Motor neuron (in vitro differentiated cells): ENCODE measurements around the gene EIF1AD. TPM values are rescaled to one million over a fixed set of nuclear protein-coding genes. Genes with fewer than 3 reads are reported as not detected.
A peak's percentile ranks its signal among the peaks of the same experiment; 100 is the strongest.

Source experiments
- ATAC-seq, 8 experiments: fragments of 200-7000 bp; cut with Tn5 transposase; replicated peaks in 6 of 8; 2 replicates each; pipeline ENCODE4 v1.8.0; 2021; ENCODE audit warnings: mild to moderate bottlenecking in 8 of 8, moderate library complexity in 8 of 8
- H3K27ac ChIP-seq, 2 donors: fragments of 250-450 bp; sonication (Bioruptor Pico); 2 replicates each; pipeline ENCODE4 v1.9.0; 2021; ENCODE audit warnings: antibody characterized with exemption in 2 of 2, mild to moderate bottlenecking in 2 of 2, moderate library complexity in 1 of 2
- H3K4me1 ChIP-seq, 2 donors: fragments of 250-450 bp; sonication (Bioruptor Pico); replicated peaks in 1 of 2; 2 replicates each; pipeline ENCODE4 v1.6.1; 2021; ENCODE audit warnings: antibody characterized with exemption in 2 of 2, mild to moderate bottlenecking in 2 of 2, moderate library complexity in 1 of 2
- H3K4me3 ChIP-seq, 5 donors: fragments of 250-450 bp; sonication (Bioruptor Pico); 2 replicates each; pipeline ENCODE4 v1.9.0; 2021; ENCODE audit warnings: antibody characterized with exemption in 5 of 5, mild to moderate bottlenecking in 5 of 5, moderate library complexity in 4 of 5
- WGBS, 10 experiments: fragments of 450-650 bp; shearing (Covaris generic); methylation state at CpG; one replicate each; pipeline ENCODE4 v1.0.0; 2022; 5-methylcytosine and 5-hydroxymethylcytosine counted together
- in situ Hi-C, 9 experiments: fragments of 400-800 bp; cut with MboI; loops; one replicate each; pipeline ENCODE4 v1.15.0; 2021; ENCODE audit warnings: low sequenced_read_pairs in 9 of 9, low pct_unique_long_range_greater_than_20kb in 2 of 9; ENCODE audit not compliant: unreplicated experiment in 9 of 9
- total RNA-seq, 8 experiments: library from RNA; unstranded; fragments of 300-600 nt; gene quantifications; 2 replicates each; pipeline versions ENCODE4 v1.2.3 to v1.2.4, GENCODE V29; 2022

Gene EIF1AD
- total RNA-seq, 8 experiments from 2014 or later = 28.6 to 36.9 (median 32.0) TPM

DNA sequence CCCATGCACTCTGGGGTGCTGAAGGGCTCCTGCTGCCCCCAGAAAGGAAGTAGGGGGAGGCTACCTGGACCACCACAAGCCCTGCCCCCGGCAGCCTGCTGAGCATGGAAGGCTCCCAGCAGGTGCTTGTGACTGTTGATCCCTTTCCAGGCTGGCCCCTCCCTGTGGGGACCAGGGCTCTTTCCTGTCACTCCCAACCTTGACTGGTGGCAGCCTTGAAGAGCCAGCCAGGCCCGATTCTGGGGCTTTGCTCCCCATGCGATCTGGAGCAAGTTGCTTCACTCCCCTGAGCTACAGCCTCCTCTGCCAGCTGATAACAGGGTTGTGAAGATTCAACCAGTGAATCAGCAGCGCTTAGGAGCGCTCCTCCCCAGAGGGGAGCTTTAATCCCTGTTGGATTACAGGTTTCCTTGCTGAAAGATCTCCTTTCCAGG, 5.3 kb upstream of the EIF1AD start:
- ATAC-seq = no peak
- H3K4me1 ChIP-seq = peaks cover 5 to 9% of the 10 kb centered on the region in 2 donors
- 0 to 100% (median 77%) methylated on average over 1 to 3 of the region's 5 CpGs; no CpG with 5 or more reads in 6 of the 10 experiments for WGBS, 10 experiments
- no peak overlapping the region for H3K4me3 ChIP-seq
- H3K27ac ChIP-seq = no peak overlapping the region
- in situ Hi-C loops = no loop called here

DNA sequence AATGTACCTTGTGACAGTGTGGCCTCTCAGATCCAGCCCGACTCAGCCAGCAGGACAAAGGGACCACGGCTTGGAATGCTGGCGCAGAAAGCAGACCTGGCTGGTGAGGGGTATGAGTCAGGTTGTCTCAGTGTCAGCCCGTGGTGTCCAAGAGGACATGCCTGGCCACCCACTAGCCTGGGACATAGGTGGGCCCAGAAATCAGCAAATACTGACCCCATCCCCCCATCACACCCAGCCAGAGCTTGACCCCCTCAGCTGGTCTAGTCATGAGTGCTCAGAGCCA, 4.9 kb upstream of the EIF1AD start:
- WGBS, 10 experiments = 40% methylated on average over 1 of the region's 4 CpGs; no CpG with 5 or more reads in 9 of the 10 experiments
- Histone ChIP-seq H3K4me3 (no peak overlapping the region), H3K4me1 (peaks cover 5 to 9% of the 10 kb centered on the region in 2 donors), H3K27ac (no peak overlapping the region)
- ATAC-seq = no peak
- in situ Hi-C loops = no loop called here

DNA sequence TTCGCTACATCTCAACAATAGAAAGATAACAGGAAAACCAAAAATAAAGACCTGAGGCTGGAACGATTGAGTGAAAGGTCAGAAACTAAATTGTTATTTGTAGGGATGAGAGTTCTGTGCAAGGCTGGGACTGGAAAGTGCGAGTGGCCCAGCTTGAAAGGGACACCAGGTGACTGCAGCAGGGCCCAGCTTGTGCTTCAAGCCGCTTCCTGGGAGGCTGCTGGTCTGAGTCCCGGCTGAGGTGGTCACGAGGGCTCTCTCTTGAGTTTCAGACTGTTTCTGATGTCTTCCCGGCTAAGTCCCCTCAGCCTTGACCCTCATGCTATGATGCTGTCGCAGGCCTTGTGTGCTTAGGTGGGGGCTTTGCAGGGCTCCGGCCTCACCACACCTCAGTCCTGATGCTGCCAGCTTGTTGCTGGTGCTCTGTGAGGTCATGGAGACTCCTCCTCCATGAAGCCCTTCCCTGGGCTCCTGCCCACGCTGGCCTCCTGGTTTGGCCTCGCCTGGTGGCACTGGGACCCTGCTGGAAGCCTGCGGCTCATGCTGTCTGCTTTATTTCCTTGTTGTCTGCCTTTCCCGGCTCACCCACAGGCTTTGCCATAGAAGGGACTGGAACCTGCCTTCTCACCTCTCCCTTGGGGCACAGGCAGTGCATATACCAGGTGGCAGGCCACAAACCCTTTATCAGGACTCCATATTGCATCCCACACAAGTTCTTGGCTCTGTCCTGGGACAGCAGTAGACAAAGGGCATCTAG, 4.4 kb upstream of the EIF1AD start:
- in situ Hi-C loops = no loop called here
- H3K27ac ChIP-seq = no peak overlapping the region
- WGBS, 10 experiments = 76 to 100% (median 87%) methylated on average over 1 to 10 of the region's 13 CpGs; no CpG with 5 or more reads in 1 of the 10 experiments
- H3K4me1 ChIP-seq = peaks cover 5 to 9% of the 10 kb centered on the region in 2 donors
- no peak overlapping the region for H3K4me3 ChIP-seq
- ATAC-seq = no peak

GRCh38 chr11:66004186-66004585, 2.2 kb upstream of the EIF1AD start:
- peaks cover 8 to 14% of the 10 kb centered on the region in 2 donors for H3K4me1 ChIP-seq
- no peak overlapping the region for H3K27ac ChIP-seq
- H3K4me3 ChIP-seq = no peak overlapping the region
- WGBS, 10 experiments = 80 to 97% (median 90%) methylated on average over 1 to 4 of the region's 4 CpGs; no CpG with 5 or more reads in 7 of the 10 experiments
- ATAC-seq = no peak
- in situ Hi-C loops = no loop called here

- H3K4me3 ChIP-seq = peak overlapping the region; percentile 69 to 83 (median 75)
- H3K27ac ChIP-seq = peak overlapping the region; percentile 97 to 99
- in situ Hi-C loops = no loop called here
- no peak for ATAC-seq
- WGBS, 10 experiments = 33 to 100% (median 100%) methylated on average over 1 to 2 of the region's 6 CpGs; no CpG with 5 or more reads in 6 of the 10 experiments
- peaks cover 8 to 10% of the 10 kb centered on the region in 2 donors for H3K4me1 ChIP-seq
Measured at GRCh38 chr11:66003291-66003690, 1.3 kb upstream of the EIF1AD start.

- ATAC-seq = peak in 5 of 8 experiments; percentile 58 to 72 (median 62)
- 0% methylated on average over 1 to 6 of the region's 40 CpGs; no CpG with 5 or more reads in 4 of the 10 experiments for WGBS, 10 experiments
- Histone ChIP-seq H3K4me3 (peak overlapping the region; percentile 69 to 83 (median 75)), H3K27ac (peak overlapping the region; percentile 97 to 99), H3K4me1 (peaks cover 8 to 10% of the 10 kb centered on the region in 2 donors)
- in situ Hi-C loops = no loop called here
Measured at GRCh38 chr11:66002648-66003225, 780 bp upstream of the EIF1AD start.

- in situ Hi-C loops = loop anchor here in 4 of 9 experiments (25.0 kb wide), 2 partner anchors 110 to 285 kb away; partner anchors contain the start of genes KAT5 (in 3 of the 4), RNASEH2C (in 3 of the 4), CCDC85B (in 1 of the 4) and CTSW (in 1 of the 4)
- Histone ChIP-seq H3K27ac (no peak overlapping the region), H3K4me3 (no peak overlapping the region), H3K4me1 (peaks cover 3 to 6% of the 10 kb centered on the region in 2 donors)
- ATAC-seq = no peak
- WGBS, 10 experiments = 50 to 100% (median 100%) methylated on average over 1 to 2 of the region's 2 CpGs; no CpG with 5 or more reads in 2 of the 10 experiments
Measured at GRCh38 chr11:65997286-65997685, 4.7 kb downstream of the EIF1AD start.

GRCh38 chr11:65992056-65992455, 9.9 kb downstream of the EIF1AD start:
- in situ Hi-C loops = loop anchor here in 4 of 9 experiments (25.0 kb wide), 2 partner anchors 105 to 280 kb away; partner anchors contain the start of genes KAT5 (in 3 of the 4), RNASEH2C (in 3 of the 4), CCDC85B (in 1 of the 4) and CTSW (in 1 of the 4)
- Histone ChIP-seq H3K4me3 (no peak overlapping the region), H3K4me1 (no peaks in the 10 kb centered on the region), H3K27ac (no peak overlapping the region)
- ATAC-seq = no peak
- 33 to 100% (median 90%) methylated on average over 1 to 5 of the region's 5 CpGs; no CpG with 5 or more reads in 2 of the 10 experiments for WGBS, 10 experiments

GRCh38 chr11:65988791-65989592, 13.0 kb downstream of the EIF1AD start:
- H3K27ac ChIP-seq = no peak overlapping the region
- 10 to 93% (median 25%) methylated on average over 1 to 4 of the region's 10 CpGs; no CpG with 5 or more reads in 2 of the 10 experiments for WGBS, 10 experiments
- no peak overlapping the region for H3K4me3 ChIP-seq
- peak; percentile 99 to 100 (median 99) for ATAC-seq
- in situ Hi-C loops = loop anchor here in 5 of 9 experiments (10.0 to 25.0 kb wide), 3 partner anchors 102 to 277 kb away; partner anchors contain the start of genes KAT5 (in 3 of the 5), RNASEH2C (in 3 of the 5), FIBP (in 2 of the 5) and CCDC85B (in 1 of the 5)
- H3K4me1 ChIP-seq = no peaks in the 10 kb centered on the region

DNA sequence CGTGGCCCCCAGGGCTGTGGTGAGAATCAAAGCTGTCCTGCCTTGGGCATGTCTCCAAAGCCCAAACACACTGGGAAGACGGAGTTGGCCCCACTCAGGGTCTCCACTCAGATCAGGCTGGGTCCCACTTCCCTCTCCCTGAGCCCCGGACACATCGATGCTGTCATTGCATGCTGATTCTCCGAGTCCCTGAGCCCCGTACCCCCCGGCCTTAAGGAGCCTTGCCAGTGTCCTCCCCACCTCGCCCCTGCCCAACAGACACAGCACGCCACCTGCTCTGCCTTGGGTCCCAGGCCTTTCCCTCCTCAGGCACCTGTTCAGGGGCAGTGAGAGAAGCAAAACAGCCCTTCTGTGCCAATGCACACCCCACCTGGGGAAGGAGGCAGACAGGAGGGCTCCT, 14.6 kb downstream of the EIF1AD start:
- in situ Hi-C loops = loop anchor here in 5 of 9 experiments (10.0 to 25.0 kb wide), 3 partner anchors 100 to 275 kb away; partner anchors contain the start of genes KAT5 (in 3 of the 5), RNASEH2C (in 3 of the 5), FIBP (in 2 of the 5) and CCDC85B (in 1 of the 5)

DNA sequence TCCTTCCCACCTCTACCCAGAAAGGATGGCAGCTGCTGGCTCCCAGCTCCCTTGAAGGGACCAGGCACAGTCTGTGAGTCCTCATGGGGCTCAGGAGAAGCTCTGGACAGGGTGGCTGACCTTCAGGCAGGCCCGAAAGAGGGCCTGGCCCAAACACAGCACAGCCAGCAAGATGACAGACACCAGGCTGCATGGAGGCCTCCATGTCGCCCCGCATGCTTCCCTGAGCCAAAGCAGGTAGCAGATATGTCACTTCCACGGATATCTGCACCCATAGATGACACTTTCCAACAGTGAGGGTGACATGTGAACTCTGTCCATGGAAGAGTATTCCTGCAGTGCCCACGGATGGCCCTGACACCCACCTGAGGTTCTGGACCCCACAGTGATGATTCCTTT, 18.4 kb downstream of the EIF1AD start:
- Histone ChIP-seq H3K4me1 (no peaks in the 10 kb centered on the region), H3K4me3 (no peak overlapping the region), H3K27ac (no peak overlapping the region)
- peak in 2 of 8 experiments; percentile 11 to 15 for ATAC-seq
- in situ Hi-C loops = loop anchor here in 5 of 9 experiments (10.0 to 25.0 kb wide), 3 partner anchors 96 to 271 kb away; partner anchors contain the start of genes KAT5 (in 3 of the 5), RNASEH2C (in 3 of the 5), FIBP (in 2 of the 5) and CCDC85B (in 1 of the 5)
- WGBS, 10 experiments = 20 to 90% (median 79%) methylated on average over 1 to 3 of the region's 5 CpGs; no CpG with 5 or more reads in 5 of the 10 experiments

More for the DNA sequence above, 14.6 kb downstream of the EIF1AD start:
- no peak for ATAC-seq
- 38 to 90% (median 63%) methylated on average over 1 to 2 of the region's 9 CpGs; no CpG with 5 or more reads in 6 of the 10 experiments for WGBS, 10 experiments
- H3K4me3 ChIP-seq = no peak overlapping the region
- no peak overlapping the region for H3K27ac ChIP-seq
- no peaks in the 10 kb centered on the region for H3K4me1 ChIP-seq
